GM23248 (cell line): ENCODE measurements around the gene BRAF. TPM values are rescaled to one million over a fixed set of nuclear protein-coding genes. Genes with fewer than 3 reads are reported as not detected.
A peak's percentile ranks its signal among the peaks of the same experiment; 100 is the strongest.

Experiments used
- DNase-seq: peaks from one replicate; pipeline ENCODE4 v3.0.0-alpha.2; 2015
- H2AFZ ChIP-seq: fragments of 200-600 bp; sonication (generic); 2 replicates; pipeline ENCODE4 v1.6.1; 2016; ENCODE audit warnings: antibody characterized with exemption
- H3F3A ChIP-seq: fragments of 200-600 bp; sonication (generic); 2 replicates; pipeline ENCODE4 v1.6.1; 2016; ENCODE audit warnings: mild to moderate bottlenecking, antibody characterized with exemption, mixed run types; ENCODE audit not compliant: insufficient read depth
- H3K27ac ChIP-seq: fragments of 200-600 bp; sonication (generic); 2 replicates; pipeline ENCODE4 v1.5.1; 2016; ENCODE audit warnings: mild to moderate bottlenecking
- H3K27me3 ChIP-seq: fragments of 200-600 bp; sonication (generic); replicated peaks from 2 replicates; pipeline ENCODE4 v1.6.1; 2016; ENCODE audit warnings: mild to moderate bottlenecking; ENCODE audit not compliant: insufficient read depth
- H3K36me3 ChIP-seq: fragments of 200-600 bp; sonication (generic); 2 replicates; pipeline ENCODE4 v1.6.1; 2016; ENCODE audit warnings: low read depth, mild to moderate bottlenecking
- H3K4me1 ChIP-seq: fragments of 200-600 bp; sonication (generic); 2 replicates; pipeline ENCODE4 v1.6.1; 2016; ENCODE audit warnings: mild to moderate bottlenecking; ENCODE audit not compliant: insufficient read depth
- H3K4me2 ChIP-seq: fragments of 200-600 bp; sonication (generic); one replicate; pipeline ENCODE4 v1.6.1; 2016; ENCODE audit warnings: mild to moderate bottlenecking; ENCODE audit not compliant: unreplicated experiment
- H3K4me3 ChIP-seq: fragments of 200-600 bp; sonication (generic); 2 replicates; pipeline ENCODE4 v1.5.1; 2016; ENCODE audit warnings: mild to moderate bottlenecking
- H3K79me2 ChIP-seq: fragments of 200-600 bp; sonication (generic); 2 replicates; pipeline ENCODE4 v1.6.1; 2016; ENCODE audit warnings: mild to moderate bottlenecking; ENCODE audit not compliant: insufficient read depth
- H3K9ac ChIP-seq: fragments of 200-600 bp; sonication (generic); 2 replicates; pipeline ENCODE4 v1.6.1; 2016; ENCODE audit warnings: mild to moderate bottlenecking
- H3K9me2 ChIP-seq: fragments of 200-600 bp; sonication (generic); 2 replicates; pipeline ENCODE4 v1.6.1; 2016; ENCODE audit warnings: mixed run types, mild to moderate bottlenecking, moderate library complexity; ENCODE audit not compliant: insufficient read depth
- H3K9me3 ChIP-seq: fragments of 200-600 bp; sonication (generic); one replicate; pipeline ENCODE4 v1.6.1; 2017; ENCODE audit warnings: low read depth
- H4K20me1 ChIP-seq: fragments of 200-600 bp; sonication (generic); 2 replicates; pipeline ENCODE4 v1.6.0; 2016; ENCODE audit not compliant: insufficient read depth
- EZH2 ChIP-seq: fragments of 200-600 bp; sonication (generic); IDR thresholded peaks from 2 replicates; pipeline ENCODE4 v1.6.1; 2018; ENCODE audit warnings: antibody characterized with exemption, mild to moderate bottlenecking; ENCODE audit not compliant: insufficient read depth, poor library complexity, severe bottlenecking
- EZH2phosphoT487 ChIP-seq: fragments of 200-600 bp; sonication (generic); IDR thresholded peaks from 2 replicates; pipeline ENCODE4 v1.6.1; 2018; ENCODE audit warnings: antibody characterized with exemption, moderate library complexity, mild to moderate bottlenecking, low read depth; ENCODE audit not compliant: insufficient read depth
- WGBS, 2 experiments: methylation state at CpG; one replicate each; pipeline ENCODE4 v1.1.6; 2015 to 2017; ENCODE audit warnings: low lambda C conversion rate in 2 of 2, low coverage in 1 of 2; ENCODE audit errors: missing lambda C conversion rate in 2 of 2; 5-methylcytosine and 5-hydroxymethylcytosine counted together
- in situ Hi-C: fragments of 300-500 bp; cut with MboI; formaldehyde crosslinking; loops from 2 replicates; pipeline ENCODE4 v1.15.0; 2020
- polyA plus RNA-seq: library from polyadenylated mRNA; unstranded; fragments of >200 nt; fragmentation: Nextera tagmentation; extraction: Ambion mirVana; gene quantifications from 2 replicates; pipeline ENCODE4 v1.2.1, GENCODE V29; 2016
- total RNA-seq: library from RNA; depleted of rRNA; stranded (reverse); fragments of >200 nt; shearing (Covaris generic); gene quantifications from 2 replicates; pipeline ENCODE4 v1.2.3, GENCODE V29; 2014

BRAF gene
- total and polyA plus RNA-seq, 2 experiments from 2014 or later = 5.8 to 11.0 TPM

DNA sequence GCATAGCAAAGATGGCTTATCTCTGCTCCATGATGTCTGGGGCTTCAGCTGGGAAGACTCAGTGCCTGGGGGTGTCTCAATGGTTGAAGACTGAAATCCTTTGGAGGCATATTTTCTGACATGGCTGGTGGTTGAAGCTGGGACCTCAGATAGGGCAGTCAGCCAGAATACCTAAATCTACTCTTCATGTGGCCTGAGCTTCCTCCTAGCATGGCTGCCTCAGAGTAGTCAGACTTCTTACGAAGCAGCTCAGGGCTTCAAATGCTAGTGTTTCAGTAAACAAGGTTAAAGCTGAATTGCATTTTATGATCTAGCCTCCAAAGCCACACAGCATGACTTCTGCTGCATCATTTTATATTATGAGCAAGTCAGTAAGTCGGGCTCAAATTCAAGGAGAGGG, 2.6 kb upstream of the BRAF start:
- Histone ChIP-seq H3K9me3 (no peaks in the 10 kb centered on the region), H2AFZ (no peak overlapping the region), H3K27ac (no peak overlapping the region), H3K4me1 (peaks cover 8% of the 10 kb centered on the region), H3K79me2 (peaks cover 21% of the 10 kb centered on the region), H3F3A (peaks cover 7% of the 10 kb centered on the region; the same call in 1 of the 2 replicates), H3K9me2 (no peaks in the 10 kb centered on the region), H3K4me3 (no peak overlapping the region), H4K20me1 (no peaks in the 10 kb centered on the region), H3K27me3 (peaks cover 3% of the 10 kb centered on the region; the same call in 1 of the 2 replicates), H3K9ac (no peak overlapping the region), H3K4me2 (no peak overlapping the region), H3K36me3 (no peaks in the 10 kb centered on the region)
- DNase-seq = no peak
- WGBS, 2 experiments = 49 to 53% methylated on average over 2 of the region's 2 CpGs
- no peak for TF ChIP-seq EZH2
- no peak for TF ChIP-seq EZH2phosphoT487
- in situ Hi-C loops = no loop called here

DNA sequence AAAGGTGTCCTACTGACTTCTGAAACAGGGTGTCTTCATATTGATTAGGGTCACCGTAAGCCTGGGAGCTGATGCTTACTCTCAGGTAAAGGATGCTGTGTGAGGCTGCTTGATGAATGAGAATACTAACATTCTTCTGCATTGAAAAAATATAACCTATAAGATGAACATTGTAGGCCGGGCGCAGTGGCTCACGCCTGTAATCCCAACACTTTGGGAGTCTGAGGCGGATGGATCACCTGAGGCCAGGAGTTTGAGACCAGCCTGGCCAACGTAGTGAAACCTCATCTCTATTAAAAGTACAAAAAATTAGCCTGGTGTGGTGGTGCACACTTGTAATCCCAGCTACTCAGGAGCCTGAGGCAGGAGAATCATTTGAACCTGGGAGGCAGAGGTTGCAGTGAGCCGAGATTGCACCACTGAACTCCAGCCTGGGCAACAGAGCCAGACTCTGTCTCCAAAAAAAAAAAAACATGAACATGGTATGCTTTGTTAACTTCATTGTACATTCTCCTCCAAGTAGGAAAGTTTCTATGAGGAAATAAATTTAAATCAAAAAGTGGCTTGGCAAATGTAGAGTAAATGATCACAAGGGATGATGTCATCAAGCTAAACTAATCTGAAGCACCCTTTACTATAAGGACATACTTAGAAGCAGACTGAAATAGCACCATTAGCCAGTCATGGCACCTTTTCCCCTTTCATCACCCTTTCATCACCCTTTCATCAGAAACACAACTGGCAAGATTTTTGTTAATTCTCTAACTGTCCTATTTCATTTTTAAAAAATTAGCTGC, 1.5 kb upstream of the BRAF start:
- Histone ChIP-seq H3K9me3 (no peaks in the 10 kb centered on the region), H3F3A (peaks cover 7% of the 10 kb centered on the region; the same call in 1 of the 2 replicates), H4K20me1 (no peaks in the 10 kb centered on the region), H3K9ac (no peak overlapping the region), H3K79me2 (peaks cover 32% of the 10 kb centered on the region), H3K4me1 (peaks cover 15% of the 10 kb centered on the region), H3K27ac (no peak overlapping the region), H3K4me2 (no peak overlapping the region), H3K36me3 (no peaks in the 10 kb centered on the region), H3K4me3 (no peak overlapping the region), H2AFZ (peak overlapping the region; percentile 96), H3K9me2 (no peaks in the 10 kb centered on the region), H3K27me3 (no peaks in the 10 kb centered on the region; the same call in 1 of the 2 replicates)
- no peak for TF ChIP-seq EZH2phosphoT487
- TF ChIP-seq EZH2 = no peak
- in situ Hi-C loops = no loop called here
- DNase-seq = no peak
- WGBS, 2 experiments = 89 to 92% methylated on average over 7 of the region's 7 CpGs

DNA sequence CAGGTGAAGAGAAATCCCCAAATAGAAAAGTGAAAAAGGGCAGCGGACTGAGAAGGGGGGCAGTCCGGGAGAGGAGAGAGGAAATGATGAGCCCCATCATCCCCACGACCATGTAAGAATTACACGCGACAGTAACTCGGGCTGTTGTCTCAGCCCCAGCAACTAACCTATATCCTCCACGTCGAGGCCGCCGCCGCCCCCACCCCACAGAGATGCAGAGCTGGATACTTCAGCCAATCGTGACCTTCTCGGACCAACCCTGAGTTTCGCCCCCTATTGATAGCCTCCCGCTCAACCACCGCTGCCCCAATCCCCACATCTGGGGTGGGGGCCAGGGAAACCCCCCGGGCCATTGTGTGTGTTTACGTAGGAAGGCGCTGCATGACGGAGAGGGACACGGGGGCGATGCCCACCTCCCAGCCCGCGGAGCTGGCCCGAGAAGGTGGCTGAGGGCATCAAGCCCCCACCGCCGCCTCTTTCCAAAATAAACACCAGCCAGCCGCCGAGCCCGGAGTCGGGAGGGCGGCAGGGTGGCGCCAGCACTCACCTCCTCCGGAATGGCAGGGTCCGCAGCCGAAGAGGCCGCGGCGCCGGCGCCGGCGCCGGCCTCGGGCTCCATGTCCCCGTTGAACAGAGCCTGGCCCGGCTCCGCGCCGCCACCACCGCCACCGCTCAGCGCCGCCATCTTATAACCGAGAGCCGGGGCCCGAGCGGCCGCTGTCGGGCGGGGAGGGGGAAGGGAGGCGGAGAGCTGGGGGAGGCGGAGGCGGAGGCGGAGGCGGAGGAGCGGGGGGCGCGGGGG, 509 bp downstream of the BRAF start:
- peak overlapping the region; percentile 78 for H2AFZ ChIP-seq
- H3K9me2 ChIP-seq = no peaks in the 10 kb centered on the region
- H3K9me3 ChIP-seq = no peaks in the 10 kb centered on the region
- peak overlapping the region; percentile 98 for H3K4me2 ChIP-seq
- peak overlapping the region; percentile 91 for H3K27ac ChIP-seq
- DNase-seq = peak; percentile 80
- H3K9ac ChIP-seq = peak overlapping the region; percentile 97
- TF ChIP-seq EZH2 (no peak), EZH2phosphoT487 (no peak)
- WGBS, 2 experiments = 0 to 1% methylated on average over 43 to 54 of the region's 69 CpGs
- no peaks in the 10 kb centered on the region for H3K27me3 ChIP-seq
- peak overlapping the region; percentile 89 for H3K4me3 ChIP-seq
- H3K4me1 ChIP-seq = peaks cover 15% of the 10 kb centered on the region
- H3K79me2 ChIP-seq = peaks cover 52% of the 10 kb centered on the region
- in situ Hi-C loops = no loop called here
- no peaks in the 10 kb centered on the region for H4K20me1 ChIP-seq
- H3K36me3 ChIP-seq = no peaks in the 10 kb centered on the region
- peaks cover 7% of the 10 kb centered on the region; the same call in 1 of the 2 replicates for H3F3A ChIP-seq

DNA sequence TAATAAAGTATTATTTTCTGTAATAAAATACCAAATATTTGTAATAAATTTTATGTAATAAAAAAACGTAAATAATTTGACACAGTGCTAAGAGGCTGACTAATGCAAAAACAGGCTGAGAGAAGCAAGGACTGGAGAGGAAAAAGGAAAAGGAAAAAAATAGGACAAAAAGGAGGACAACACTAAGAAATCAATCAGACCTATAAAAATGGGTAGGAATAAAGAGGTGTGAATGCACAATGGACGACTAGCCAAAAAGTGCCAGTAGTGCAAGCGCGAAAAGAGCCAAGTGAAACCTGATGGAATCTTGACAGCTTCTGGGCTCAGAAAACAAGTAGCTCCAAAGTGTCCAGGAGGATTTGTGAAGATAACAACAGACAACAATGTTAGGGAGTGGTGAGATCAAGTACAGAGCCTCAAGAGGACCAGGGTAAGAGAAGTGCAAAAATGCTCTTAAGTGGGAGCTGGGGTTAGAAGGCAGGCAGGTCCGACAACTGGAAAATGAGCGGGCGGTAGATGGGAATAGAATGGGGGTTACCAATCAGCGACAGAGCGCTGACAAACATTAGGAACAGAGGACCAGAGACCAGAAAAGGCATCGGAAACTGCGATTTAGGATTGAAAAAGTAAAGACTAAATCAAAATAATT, 1.2 kb downstream of the BRAF start:
- no peaks in the 10 kb centered on the region for H3K36me3 ChIP-seq
- H3K4me1 ChIP-seq = peaks cover 15% of the 10 kb centered on the region
- in situ Hi-C loops = no loop called here
- H3K4me3 ChIP-seq = peak overlapping the region; percentile 89
- H2AFZ ChIP-seq = peak overlapping the region; percentile 78
- TF ChIP-seq EZH2phosphoT487 (no peak), EZH2 (no peak)
- no peaks in the 10 kb centered on the region for H3K27me3 ChIP-seq
- H3K9me2 ChIP-seq = no peaks in the 10 kb centered on the region
- H3K4me2 ChIP-seq = peak overlapping the region; percentile 98
- peaks cover 7% of the 10 kb centered on the region; the same call in 1 of the 2 replicates for H3F3A ChIP-seq
- peak overlapping the region; percentile 97 for H3K9ac ChIP-seq
- peak overlapping the region; percentile 91 for H3K27ac ChIP-seq
- 1 to 2% methylated on average over 11 of the region's 11 CpGs for WGBS, 2 experiments
- H3K9me3 ChIP-seq = no peaks in the 10 kb centered on the region
- H4K20me1 ChIP-seq = no peaks in the 10 kb centered on the region
- peak; percentile 53 for DNase-seq
- H3K79me2 ChIP-seq = peaks cover 59% of the 10 kb centered on the region
